HepG2 (cell line): ENCODE measurements around the gene DNLZ. TPM values are rescaled to one million over a fixed set of nuclear protein-coding genes. Genes with fewer than 3 reads are reported as not detected.

Experiments used
- AFF4 ChIP-seq: sonication (generic); formaldehyde crosslinking; IDR thresholded peaks from 2 replicates; pipeline ENCODE4 v1.4.0; 2020; ENCODE audit warnings: missing genetic modification reagents
- CENPX ChIP-seq: sonication (generic); formaldehyde crosslinking; IDR thresholded peaks from 2 replicates; pipeline ENCODE4 v1.9.0; 2021; ENCODE audit warnings: mild to moderate bottlenecking, missing genetic modification reagents, moderate library complexity
- CERS6 ChIP-seq: sonication (generic); formaldehyde crosslinking; IDR thresholded peaks from 2 replicates; pipeline ENCODE4 v1.5.0; 2020; ENCODE audit warnings: missing genetic modification reagents
- ELK4 ChIP-seq: sonication (generic); formaldehyde crosslinking; IDR thresholded peaks from 2 replicates; pipeline ENCODE4 v1.9.0; 2021; ENCODE audit warnings: missing genetic modification reagents, borderline replicate concordance
- GPBP1L1 ChIP-seq: sonication (generic); formaldehyde crosslinking; IDR thresholded peaks from 2 replicates; pipeline ENCODE4 v1.5.0; 2020; ENCODE audit warnings: mild to moderate bottlenecking, missing genetic modification reagents
- HCFC1 ChIP-seq: fragments of 150-350 bp; IDR thresholded peaks from 2 replicates; pipeline ENCODE4 v1.6.1; 2014; ENCODE audit warnings: low read depth, low read length
- HOXD1 ChIP-seq: sonication (generic); formaldehyde crosslinking; IDR thresholded peaks from 2 replicates; pipeline ENCODE4 v1.5.0; 2020; ENCODE audit warnings: missing genetic modification reagents
- JUND ChIP-seq: sonication (generic); formaldehyde crosslinking; IDR thresholded peaks from 2 replicates; pipeline ENCODE4 v1.8.0; 2022; ENCODE audit warnings: mild to moderate bottlenecking, missing genetic modification reagents
- NR2F2 ChIP-seq: IDR thresholded peaks from 2 replicates; pipeline ENCODE4 v1.6.1; 2012; ENCODE audit warnings: low read depth, inconsistent platforms, borderline replicate concordance
- NR2F6 ChIP-seq, 2 experiments: IDR thresholded peaks; 2 replicates each; pipeline ENCODE4 v1.6.1; 2016; ENCODE audit warnings: antibody characterized with exemption in 1 of 2, mild to moderate bottlenecking in 1 of 2
- TARDBP ChIP-seq: sonication (generic); formaldehyde crosslinking; IDR thresholded peaks from 2 replicates; pipeline ENCODE4 v1.8.0; 2022; ENCODE audit warnings: mild to moderate bottlenecking, missing genetic modification reagents
- THAP11 ChIP-seq: IDR thresholded peaks from 2 replicates; pipeline ENCODE4 v1.6.1; 2016; ENCODE audit warnings: missing biosample characterization, missing genetic modification reagents
- ZC3H13 ChIP-seq: sonication (generic); formaldehyde crosslinking; IDR thresholded peaks from 2 replicates; pipeline ENCODE4 v1.8.1; 2023; ENCODE audit warnings: mild to moderate bottlenecking, missing genetic modification reagents, moderate library complexity
- ZNF232 ChIP-seq: sonication (generic); formaldehyde crosslinking; IDR thresholded peaks from 2 replicates; pipeline ENCODE4 v1.4.0; 2020; ENCODE audit warnings: missing genetic modification reagents, borderline replicate concordance
- ZNF3 ChIP-seq: IDR thresholded peaks from 2 replicates; pipeline ENCODE4 v1.7.0; 2017; ENCODE audit warnings: inconsistent platforms
- ZNF451 ChIP-seq: sonication (generic); formaldehyde crosslinking; IDR thresholded peaks from 2 replicates; pipeline ENCODE4 v1.5.0; 2020; ENCODE audit warnings: mild to moderate bottlenecking, missing genetic modification reagents
- ZSCAN30 ChIP-seq: sonication (generic); formaldehyde crosslinking; IDR thresholded peaks from 2 replicates; pipeline ENCODE4 v1.5.0; 2020; ENCODE audit warnings: mild to moderate bottlenecking, missing genetic modification reagents
- ZUFSP ChIP-seq: sonication (generic); formaldehyde crosslinking; IDR thresholded peaks from 2 replicates; pipeline ENCODE4 v1.9.0; 2021; ENCODE audit warnings: missing genetic modification reagents, mild to moderate bottlenecking, borderline replicate concordance
- polyA plus RNA-seq, 8 experiments: library from polyadenylated mRNA; depleted of rRNA in 3 of 8; stranded (reverse) in 7 of 8; unstranded in 1 of 8; fragments of >200 nt; fragmentation: Illumina TruSeq in 4 of 8; extraction: Trizol in 4 of 8; gene quantifications; 2 replicates each; pipeline versions ENCODE4 v1.2.1 to v1.2.3, GENCODE V29; 2011 to 2016; ENCODE audit warnings: low read depth in 4 of 8, missing spikeins in 1 of 8, mixed read lengths in 1 of 8; ENCODE audit not compliant: insufficient read depth in 1 of 8
- total RNA-seq, 5 experiments: library from RNA; depleted of rRNA; stranded (reverse); fragments of >200 nt; fragmentation: Illumina TruSeq; extraction: Trizol; gene quantifications; 2 replicates each; pipeline ENCODE4 v1.2.3, GENCODE V29; 2016; ENCODE audit warnings: low read depth in 1 of 5

DNLZ gene
- total and polyA plus RNA-seq, 2 of the 13 experiments (the other 11 are each of a cell fraction or from before 2014, with no cell fraction given) = 3.4 to 8.0 TPM

- TF ChIP-seq ZNF232 = no peak; the same call in 1 of the 2 replicates
- TF ChIP-seq ZSCAN30 (CRISPR knock-in tag) = no peak
- TF ChIP-seq HCFC1 = peak; percentile 83
- peak; percentile 92 for TF ChIP-seq TARDBP
- TF ChIP-seq CERS6 (CRISPR knock-in tag) = peak; percentile 61; the same call in 1 of the 2 replicates
- no peak for TF ChIP-seq NR2F2
- no peak; the same call in 1 of the 2 replicates for TF ChIP-seq HOXD1 (CRISPR knock-in tag)
- TF ChIP-seq GPBP1L1 = no peak
- peak; percentile 90 for TF ChIP-seq THAP11 (CRISPR knock-in tag)
- no peak for TF ChIP-seq NR2F6 (IDR thresholded peaks at IDR 0.05)
- TF ChIP-seq NR2F6 (CRISPR knock-in tag; IDR thresholded peaks at IDR 0.05) = peak; percentile 61; the same call in 1 of the 2 replicates
- peak; percentile 77; the same call in 1 of the 2 replicates for TF ChIP-seq ELK4
- peak; percentile 92; the same call in 1 of the 2 replicates for TF ChIP-seq ZNF451 (CRISPR knock-in tag)
- TF ChIP-seq JUND (CRISPR knock-in tag) = 0 out of 2 replicates have a peak, but pooled peaks have one; percentile 73
- peak; percentile 98 for TF ChIP-seq ZC3H13 (CRISPR knock-in tag)
- TF ChIP-seq ZUFSP = no peak
- TF ChIP-seq ZNF3 (CRISPR knock-in tag) = no peak
- TF ChIP-seq AFF4 (CRISPR knock-in tag) = no peak
- no peak for TF ChIP-seq CENPX (CRISPR knock-in tag)
These were observed at the start of gene DNLZ (continued) for GRCh38 chr9:136363106-136363948.
